Kasumi-1 (cell line): ENCODE data around the gene DNAI2.

Experiments
- DNase-seq, 2 experiments: peaks; one replicate each; lab custom pipeline; 2025; lab: John Stamatoyannopoulos, UW

DNAI2 gene

GRCh38 chr17:74361230-74362068, 87.4 kb downstream of the DNAI2 start, which contains the start of gene BTBD17:
Gene BTBD17, minus strand, starts transcription at chr17:74361868. Its CDS starts 49 bp downstream, at chr17:74361819.
- no peak for DNase-seq

- DNase-seq: no peak
These were observed 88.0 kb downstream of the DNAI2 start for GRCh38 chr17:74362069-74362405.

GRCh38 chr17:74362810-74363498, 88.9 kb downstream of the DNAI2 start:
- DNase-seq: no peak
